Endodermal cell (in vitro differentiated cells): ENCODE results near the gene SLC9A1. TPM values are rescaled to one million over a fixed set of nuclear protein-coding genes. Genes with fewer than 3 reads are reported as not detected.

Source experiments
- DNase-seq: peaks from one replicate; pipeline ENCODE4 v3.0.0-alpha.2; 2017
- H3K27ac ChIP-seq: 2 replicates; pipeline ENCODE4 v1.5.1; 2013; ENCODE audit warnings: mild to moderate bottlenecking, low read depth, low read length, moderate library complexity
- H3K27me3 ChIP-seq: 2 replicates; pipeline ENCODE4 v1.6.1; 2013; ENCODE audit warnings: mild to moderate bottlenecking, low read length, moderate library complexity; ENCODE audit not compliant: insufficient read depth, control insufficient read depth, poor library complexity, severe bottlenecking
- H3K36me3 ChIP-seq: 2 replicates; pipeline ENCODE4 v1.7.0; 2013; ENCODE audit warnings: mild to moderate bottlenecking, low read length, moderate library complexity; ENCODE audit not compliant: control insufficient read depth, insufficient read depth
- H3K4me1 ChIP-seq: one replicate; pipeline ENCODE4 v1.7.0; 2013; ENCODE audit warnings: low read length; ENCODE audit not compliant: control insufficient read depth, insufficient read depth
- H3K4me3 ChIP-seq: 2 replicates; pipeline ENCODE4 v1.5.1; 2013; ENCODE audit warnings: mild to moderate bottlenecking, low read length, moderate library complexity
- H3K9ac ChIP-seq: 2 replicates; pipeline ENCODE4 v1.6.1; 2013; ENCODE audit warnings: mild to moderate bottlenecking, low read length, moderate library complexity; ENCODE audit not compliant: poor library complexity, severe bottlenecking; ENCODE audit errors: extremely low read depth
- H3K9me3 ChIP-seq: 2 replicates; pipeline ENCODE4 v1.6.1; 2013; ENCODE audit warnings: mild to moderate bottlenecking, low read length, moderate library complexity; ENCODE audit not compliant: control insufficient read depth
- H3K27ac Mint-ChIP-seq: 2 replicates; pipeline ENCODE4 v1.8.0; 2020; ENCODE audit warnings: mixed read lengths
- H3K27me3 Mint-ChIP-seq: 2 replicates; pipeline ENCODE4 v1.8.0; 2021; ENCODE audit warnings: mild to moderate bottlenecking, mixed read lengths; ENCODE audit not compliant: insufficient read depth
- H3K36me3 Mint-ChIP-seq: 2 replicates; pipeline ENCODE4 v1.8.0; 2020; ENCODE audit warnings: low read depth, mixed read lengths
- H3K4me1 Mint-ChIP-seq: 2 replicates; pipeline ENCODE4 v1.8.0; 2020; ENCODE audit warnings: mixed read lengths
- H3K4me3 Mint-ChIP-seq: 2 replicates; pipeline ENCODE4 v1.8.0; 2020; ENCODE audit warnings: mild to moderate bottlenecking, moderate library complexity, mixed read lengths
- H3K9me3 Mint-ChIP-seq: 2 replicates; pipeline ENCODE4 v1.8.0; 2020; ENCODE audit warnings: mild to moderate bottlenecking, mixed read lengths
- WGBS, 2 experiments: methylation state at CpG; one replicate each; pipeline versions ENCODE4 v1.1.5 to v1.1.7; 2013; ENCODE audit warnings: missing lambda C conversion rate in 2 of 2, mixed read lengths in 1 of 2; ENCODE audit not compliant: insufficient coverage in 1 of 2, insufficient read length in 1 of 2; 5-methylcytosine and 5-hydroxymethylcytosine counted together
- total RNA-seq, 2 donors: library from RNA; stranded (reverse); fragmentation: NEBNext Ultra II Directional in 1 of 2; extraction: Animal tissue kit (Norgen Biotek cat#: 25700) in 1 of 2; gene quantifications; 2 replicates in 1 of 2; 3 replicates in 1 of 2; pipeline ENCODE4 v1.2.1, GENCODE V29; 2021
- TF ChIP-seq, protein P1 (sequence below): fragments of 200-600 bp; sonication (generic); conservative IDR thresholded peaks from 2 replicates; pipeline ENCODE4 v1.5.0; 2021; ENCODE audit warnings: antibody characterized with exemption, mild to moderate bottlenecking

Gene SLC9A1
- total RNA-seq, 2 donors from 2014 or later, result 25.9 to 34.7 TPM

GRCh38 chr1:27162090-27162489 is 7.2 kb upstream of the SLC9A1 start:
- Mint-ChIP-seq H3K4me1 (no peaks in the 10 kb centered on the region), H3K4me3 (no peak overlapping the region), H3K27ac (no peak overlapping the region), H3K27me3 (no peaks in the 10 kb centered on the region), H3K9me3 (no peaks in the 10 kb centered on the region), H3K36me3 (no peaks in the 10 kb centered on the region)
- H3K36me3 ChIP-seq, result no peaks in the 10 kb centered on the region
- no peak overlapping the region for H3K9ac ChIP-seq
- H3K9me3 ChIP-seq, result no peaks in the 10 kb centered on the region
- TF ChIP-seq, protein P1, sequence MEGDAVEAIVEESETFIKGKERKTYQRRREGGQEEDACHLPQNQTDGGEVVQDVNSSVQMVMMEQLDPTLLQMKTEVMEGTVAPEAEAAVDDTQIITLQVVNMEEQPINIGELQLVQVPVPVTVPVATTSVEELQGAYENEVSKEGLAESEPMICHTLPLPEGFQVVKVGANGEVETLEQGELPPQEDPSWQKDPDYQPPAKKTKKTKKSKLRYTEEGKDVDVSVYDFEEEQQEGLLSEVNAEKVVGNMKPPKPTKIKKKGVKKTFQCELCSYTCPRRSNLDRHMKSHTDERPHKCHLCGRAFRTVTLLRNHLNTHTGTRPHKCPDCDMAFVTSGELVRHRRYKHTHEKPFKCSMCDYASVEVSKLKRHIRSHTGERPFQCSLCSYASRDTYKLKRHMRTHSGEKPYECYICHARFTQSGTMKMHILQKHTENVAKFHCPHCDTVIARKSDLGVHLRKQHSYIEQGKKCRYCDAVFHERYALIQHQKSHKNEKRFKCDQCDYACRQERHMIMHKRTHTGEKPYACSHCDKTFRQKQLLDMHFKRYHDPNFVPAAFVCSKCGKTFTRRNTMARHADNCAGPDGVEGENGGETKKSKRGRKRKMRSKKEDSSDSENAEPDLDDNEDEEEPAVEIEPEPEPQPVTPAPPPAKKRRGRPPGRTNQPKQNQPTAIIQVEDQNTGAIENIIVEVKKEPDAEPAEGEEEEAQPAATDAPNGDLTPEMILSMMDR, result no peak
- H3K27ac ChIP-seq, result no peak overlapping the region
- H3K4me3 ChIP-seq, result no peak overlapping the region
- no peaks in the 10 kb centered on the region for H3K4me1 ChIP-seq
- H3K27me3 ChIP-seq, result no peaks in the 10 kb centered on the region
- no peak for DNase-seq
- 91 to 97% methylated on average over 3 to 4 of the region's 4 CpGs for WGBS, 2 experiments

DNA sequence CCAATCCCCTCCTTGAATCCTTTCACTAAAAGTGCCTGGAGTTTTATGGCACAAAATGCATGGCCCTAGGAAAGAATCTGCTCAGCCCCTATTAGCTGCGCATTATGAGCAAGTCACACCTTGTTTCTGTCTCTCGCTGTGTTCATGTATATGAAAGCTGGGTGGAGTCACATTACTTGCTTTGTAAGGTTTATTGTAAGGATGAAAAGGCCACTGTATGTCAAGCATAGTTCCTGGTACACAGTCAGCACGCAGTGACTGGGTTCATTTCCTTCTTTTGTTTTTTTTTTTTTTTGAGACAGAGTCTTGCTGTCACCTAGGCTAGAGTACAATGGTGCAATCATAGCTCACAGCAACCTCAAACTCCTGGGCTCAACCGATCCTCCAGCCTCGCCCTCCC is 6.7 kb upstream of the SLC9A1 start:
- H3K9me3 Mint-ChIP-seq, result no peaks in the 10 kb centered on the region

GRCh38 chr1:27157194-27157593 is 2.3 kb upstream of the SLC9A1 start:
- H3K4me3 ChIP-seq, result no peak overlapping the region
- no peaks in the 10 kb centered on the region for H3K27me3 ChIP-seq
- H3K36me3 ChIP-seq, result no peaks in the 10 kb centered on the region
- Mint-ChIP-seq H3K36me3 (no peaks in the 10 kb centered on the region), H3K27me3 (no peaks in the 10 kb centered on the region), H3K4me1 (peaks cover 26% of the 10 kb centered on the region), H3K4me3 (no peak overlapping the region), H3K9me3 (no peaks in the 10 kb centered on the region), H3K27ac (no peak overlapping the region)
- peaks cover 15% of the 10 kb centered on the region for H3K4me1 ChIP-seq
- H3K9ac ChIP-seq, result no peak overlapping the region
- H3K9me3 ChIP-seq, result no peaks in the 10 kb centered on the region
- TF ChIP-seq, protein P1, result no peak
- 95% methylated on average over 3 of the region's 3 CpGs; no CpG with 5 or more reads in 1 of the 2 experiments for WGBS, 2 experiments
- no peak overlapping the region for H3K27ac ChIP-seq
- no peak for DNase-seq

More for the DNA sequence above, 6.7 kb upstream of the SLC9A1 start:
- no peaks in the 10 kb centered on the region for H3K27me3 Mint-ChIP-seq
- H3K4me3 ChIP-seq, result no peak overlapping the region
- WGBS, 2 experiments, result 92 to 100% methylated on average over 1 to 5 of the region's 5 CpGs
- no peak overlapping the region for H3K4me3 Mint-ChIP-seq
- H3K9ac ChIP-seq, result no peak overlapping the region
- no peak overlapping the region for H3K27ac Mint-ChIP-seq
- no peaks in the 10 kb centered on the region for H3K36me3 Mint-ChIP-seq
- no peaks in the 10 kb centered on the region for H3K36me3 ChIP-seq
- TF ChIP-seq, protein P1, result no peak
- H3K27me3 ChIP-seq, result no peaks in the 10 kb centered on the region
- no peaks in the 10 kb centered on the region for H3K9me3 ChIP-seq
- H3K4me1 ChIP-seq, result no peaks in the 10 kb centered on the region
- DNase-seq, result no peak
- H3K4me1 Mint-ChIP-seq, result no peaks in the 10 kb centered on the region
- no peak overlapping the region for H3K27ac ChIP-seq
